ENCODE data around the gene PROZ.
"Not testable (repeated sequence)": the region's sequence is repeated elsewhere in the genome, so short reads cannot be mapped to it uniquely, and the experiment has no call there.

The PROZ gene

GRCh38 chr13:113158946-113159345 lies 498 bp downstream of the PROZ start:
- no peak for DNase-seq

GRCh38 chr13:113159701-113160100 lies 1.3 kb downstream of the PROZ start:
- no peak for DNase-seq

- no peak for DNase-seq
Observed at GRCh38 chr13:113160983-113161382, 2.5 kb downstream of the PROZ start.

GRCh38 chr13:113161433-113161832 lies 3.0 kb downstream of the PROZ start:
- no peak for DNase-seq

GRCh38 chr13:113161975-113162374 lies 3.5 kb downstream of the PROZ start:
- not testable (repeated sequence) for DNase-seq

GRCh38 chr13:113162783-113163685 lies 4.6 kb downstream of the PROZ start:
- DNase-seq = no peak

GRCh38 chr13:113164492-113164891 lies 6.0 kb downstream of the PROZ start:
- DNase-seq = no peak

- DNase-seq = no peak
Observed at GRCh38 chr13:113166266-113166665, 7.8 kb downstream of the PROZ start.

GRCh38 chr13:113166681-113167080 lies 8.2 kb downstream of the PROZ start:
- no peak for DNase-seq

GRCh38 chr13:113167155-113167554 lies 8.7 kb downstream of the PROZ start:
- DNase-seq = no peak

GRCh38 chr13:113167575-113167974 lies 9.1 kb downstream of the PROZ start:
- DNase-seq = no peak

GRCh38 chr13:113168211-113168610 lies 9.8 kb downstream of the PROZ start:
- no peak for DNase-seq

- DNase-seq = no peak
Observed at GRCh38 chr13:113169277-113170272, 11.1 kb downstream of the PROZ start.

GRCh38 chr13:113170511-113170910 lies 12.1 kb downstream of the PROZ start:
- no peak for DNase-seq

- DNase-seq = no peak
Observed at GRCh38 chr13:113171250-113172125, 13.0 kb downstream of the PROZ start.

- no peak for DNase-seq
Observed at GRCh38 chr13:113172419-113172926, 14.0 kb downstream of the PROZ start.

- no peak for DNase-seq
Observed at GRCh38 chr13:113176280-113176679, 17.8 kb downstream of the PROZ start.

- DNase-seq = no peak
Observed at GRCh38 chr13:113176822-113177221, 18.4 kb downstream of the PROZ start.

- DNase-seq = no peak
Observed at GRCh38 chr13:113178070-113178895, 19.8 kb downstream of the PROZ start.

- no peak for DNase-seq
Observed at GRCh38 chr13:113178896-113179167, 20.4 kb downstream of the PROZ start.

- DNase-seq = no peak
Observed at GRCh38 chr13:113179374-113180230, 21.2 kb downstream of the PROZ start.
